ENCODE results near the gene KHSRP.

DNA sequence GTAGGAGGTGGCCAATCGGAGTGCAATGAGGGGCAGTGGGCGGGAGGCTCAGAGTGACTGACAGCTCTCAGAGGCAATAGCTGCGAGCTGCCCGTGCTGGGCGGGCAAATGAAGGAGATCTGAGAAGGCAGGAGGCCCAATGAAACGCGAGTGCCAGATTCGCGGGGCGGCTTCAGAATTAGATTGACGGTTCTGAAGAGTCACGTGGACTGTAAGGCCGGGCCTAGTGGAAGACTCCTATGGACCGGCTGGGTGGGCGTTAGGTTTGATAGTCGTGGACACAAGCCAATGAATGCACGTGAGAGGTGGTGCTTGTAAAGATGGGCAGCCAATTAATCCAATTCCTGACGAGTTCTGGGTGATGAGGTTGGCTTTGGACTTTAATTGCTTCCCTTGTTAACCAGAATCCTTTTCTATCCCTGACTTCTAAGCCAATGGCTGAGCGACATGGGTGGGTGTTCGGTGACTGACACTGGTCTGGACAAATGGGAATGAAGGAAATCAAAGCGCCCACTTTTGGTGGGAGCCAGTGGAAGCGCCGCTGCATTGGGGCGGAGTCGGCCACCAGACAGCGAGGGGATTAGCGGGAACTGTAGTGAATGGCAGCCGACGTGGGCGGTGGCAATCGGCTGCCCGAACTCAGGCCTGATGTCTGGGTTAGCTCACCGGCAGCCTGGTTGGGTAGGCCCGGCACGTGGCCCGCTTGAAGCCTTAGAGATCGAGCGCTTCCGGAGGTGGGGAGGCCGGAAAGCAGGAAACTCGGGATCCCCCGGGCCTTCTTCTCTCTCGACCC lies 524 bp upstream of the KHSRP start:
- TF ChIP-seq CTCF (IDR thresholded peaks at IDR 0.05) (no peak), POLR2A (IDR thresholded peaks at IDR 0.05) (peak in 1 of 2 donors; percentile 40)

Data from thyroid gland (tissue), 4 donors.